ENCODE results near the gene PMM2.
A peak's percentile ranks its signal among the peaks of the same experiment; 100 is the strongest.

DNA sequence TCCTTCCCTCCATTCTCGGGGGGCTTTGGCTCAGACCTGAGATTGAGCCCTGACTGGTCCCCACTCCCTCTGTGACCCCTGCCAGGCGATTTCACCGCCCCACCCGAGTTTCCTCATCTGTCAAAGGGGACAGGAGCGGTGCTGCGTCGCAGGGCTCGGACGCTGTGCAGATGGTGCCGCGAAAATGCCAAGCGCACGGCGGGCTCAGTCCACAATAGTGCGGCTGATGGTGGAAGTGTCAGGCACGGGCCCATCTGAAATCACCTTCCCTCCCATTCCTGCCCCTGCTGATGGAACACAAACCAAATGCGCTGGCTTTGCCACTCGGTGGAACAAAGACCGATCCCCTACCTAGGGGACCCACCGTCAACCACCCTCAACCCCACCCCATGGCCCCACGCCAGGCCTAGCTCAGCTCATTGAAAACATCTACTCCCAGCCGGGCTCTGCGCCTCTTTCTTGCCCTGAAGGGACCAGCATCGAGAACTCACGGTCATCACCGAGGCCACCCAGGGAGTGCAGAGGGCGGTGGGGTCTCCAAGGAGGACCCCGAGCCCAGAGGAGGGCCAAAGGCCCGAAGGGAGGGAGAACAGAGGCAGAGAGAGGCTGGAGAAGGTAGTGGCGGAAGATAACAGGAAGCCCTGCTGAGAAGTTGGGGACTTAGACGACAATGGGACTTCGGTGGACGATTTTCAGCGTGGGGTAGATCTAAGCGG, 69.7 kb downstream of the PMM2 start:
- no peak for TF ChIP-seq SMARCA4 (IDR thresholded peaks at IDR 0.05)
- TF ChIP-seq NR2C2 (CRISPR knock-in tag; IDR thresholded peaks at IDR 0.05) = no peak
- TF ChIP-seq NR2C2 (tag; IDR thresholded peaks at IDR 0.05) = no peak
- TF ChIP-seq ZBTB33 (CRISPR knock-in tag; IDR thresholded peaks at IDR 0.05) = peak; percentile 31; the same call in 1 of the 2 replicates
- TF ChIP-seq HDAC3 (IDR thresholded peaks at IDR 0.05; ENCODE audit: borderline replicate concordance, partially characterized antibody) = no peak
- no peak for TF ChIP-seq POLR2A (conservative IDR thresholded peaks at IDR 0.05)
- TF ChIP-seq, protein P1, sequence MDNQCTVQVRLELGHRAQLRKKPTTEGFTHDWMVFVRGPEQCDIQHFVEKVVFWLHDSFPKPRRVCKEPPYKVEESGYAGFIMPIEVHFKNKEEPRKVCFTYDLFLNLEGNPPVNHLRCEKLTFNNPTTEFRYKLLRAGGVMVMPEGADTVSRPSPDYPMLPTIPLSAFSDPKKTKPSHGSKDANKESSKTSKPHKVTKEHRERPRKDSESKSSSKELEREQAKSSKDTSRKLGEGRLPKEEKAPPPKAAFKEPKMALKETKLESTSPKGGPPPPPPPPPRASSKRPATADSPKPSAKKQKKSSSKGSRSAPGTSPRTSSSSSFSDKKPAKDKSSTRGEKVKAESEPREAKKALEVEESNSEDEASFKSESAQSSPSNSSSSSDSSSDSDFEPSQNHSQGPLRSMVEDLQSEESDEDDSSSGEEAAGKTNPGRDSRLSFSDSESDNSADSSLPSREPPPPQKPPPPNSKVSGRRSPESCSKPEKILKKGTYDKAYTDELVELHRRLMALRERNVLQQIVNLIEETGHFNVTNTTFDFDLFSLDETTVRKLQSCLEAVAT (IDR thresholded peaks at IDR 0.05) = no peak
- TF ChIP-seq, protein P2, sequence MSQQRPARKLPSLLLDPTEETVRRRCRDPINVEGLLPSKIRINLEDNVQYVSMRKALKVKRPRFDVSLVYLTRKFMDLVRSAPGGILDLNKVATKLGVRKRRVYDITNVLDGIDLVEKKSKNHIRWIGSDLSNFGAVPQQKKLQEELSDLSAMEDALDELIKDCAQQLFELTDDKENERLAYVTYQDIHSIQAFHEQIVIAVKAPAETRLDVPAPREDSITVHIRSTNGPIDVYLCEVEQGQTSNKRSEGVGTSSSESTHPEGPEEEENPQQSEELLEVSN (IDR thresholded peaks at IDR 0.05; ENCODE audit: borderline replicate concordance in 1 of 2, extremely low read depth in 1 of 2, insufficient read depth in 1 of 2, insufficient read length in 1 of 2, low read depth in 1 of 2, low read length in 1 of 2, poor library complexity in 1 of 2, severe bottlenecking in 1 of 2) = no peak
- TF ChIP-seq FOXO4 (CRISPR knock-in tag; IDR thresholded peaks at IDR 0.05) = no peak
- TF ChIP-seq ZHX1 (conservative IDR thresholded peaks at IDR 0.05; ENCODE audit: low read length) = no peak
- TF ChIP-seq, protein P3, sequence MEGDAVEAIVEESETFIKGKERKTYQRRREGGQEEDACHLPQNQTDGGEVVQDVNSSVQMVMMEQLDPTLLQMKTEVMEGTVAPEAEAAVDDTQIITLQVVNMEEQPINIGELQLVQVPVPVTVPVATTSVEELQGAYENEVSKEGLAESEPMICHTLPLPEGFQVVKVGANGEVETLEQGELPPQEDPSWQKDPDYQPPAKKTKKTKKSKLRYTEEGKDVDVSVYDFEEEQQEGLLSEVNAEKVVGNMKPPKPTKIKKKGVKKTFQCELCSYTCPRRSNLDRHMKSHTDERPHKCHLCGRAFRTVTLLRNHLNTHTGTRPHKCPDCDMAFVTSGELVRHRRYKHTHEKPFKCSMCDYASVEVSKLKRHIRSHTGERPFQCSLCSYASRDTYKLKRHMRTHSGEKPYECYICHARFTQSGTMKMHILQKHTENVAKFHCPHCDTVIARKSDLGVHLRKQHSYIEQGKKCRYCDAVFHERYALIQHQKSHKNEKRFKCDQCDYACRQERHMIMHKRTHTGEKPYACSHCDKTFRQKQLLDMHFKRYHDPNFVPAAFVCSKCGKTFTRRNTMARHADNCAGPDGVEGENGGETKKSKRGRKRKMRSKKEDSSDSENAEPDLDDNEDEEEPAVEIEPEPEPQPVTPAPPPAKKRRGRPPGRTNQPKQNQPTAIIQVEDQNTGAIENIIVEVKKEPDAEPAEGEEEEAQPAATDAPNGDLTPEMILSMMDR (IDR thresholded peaks at IDR 0.05 in 2 of 3, conservative IDR thresholded peaks at IDR 0.05 in 1 of 3; ENCODE audit: insufficient read depth in 2 of 3, low read depth in 1 of 3, low read length in 3 of 3) = no peak
- TF ChIP-seq ZNF398 (CRISPR knock-in tag; IDR thresholded peaks at IDR 0.05) = no peak
- TF ChIP-seq ZSCAN29 (IDR thresholded peaks at IDR 0.05) = no peak
- no peak for TF ChIP-seq PCBP1 (IDR thresholded peaks at IDR 0.05; ENCODE audit: low read depth, low read length, poor library complexity, severe bottlenecking)

Data from K562 (cell line).